Suppressor macrophage treated with lipopolysaccharide for 1 hour (primary cell): ENCODE measurements around the gene BCL2L1.

Experiments used
- DNase-seq, 3 donors: peaks; one replicate each; pipeline ENCODE4 v3.0.0-alpha.2; 2020 to 2022

The BCL2L1 gene

GRCh38 chr20:31691646-31692275, 30.9 kb downstream of the BCL2L1 start:
- peak in 1 of 3 donors; percentile 36 for DNase-seq

- no peak for DNase-seq
Observed at GRCh38 chr20:31690124-31690666, 32.5 kb downstream of the BCL2L1 start.

GRCh38 chr20:31689141-31689540, 33.5 kb downstream of the BCL2L1 start:
- no peak for DNase-seq

- DNase-seq = no peak
Observed at GRCh38 chr20:31687777-31688176, 34.9 kb downstream of the BCL2L1 start.

- no peak for DNase-seq
Observed at GRCh38 chr20:31685853-31686643, 36.6 kb downstream of the BCL2L1 start.

- DNase-seq = no peak
Observed at GRCh38 chr20:31684153-31685015, 38.3 kb downstream of the BCL2L1 start.

- no peak for DNase-seq
Observed at GRCh38 chr20:31682927-31683326, 39.7 kb downstream of the BCL2L1 start.

- DNase-seq = no peak
Observed at GRCh38 chr20:31682352-31682751, 40.3 kb downstream of the BCL2L1 start.

- DNase-seq = no peak
Observed at GRCh38 chr20:31681769-31682168, 40.9 kb downstream of the BCL2L1 start.

GRCh38 chr20:31681128-31681727, 41.4 kb downstream of the BCL2L1 start:
- DNase-seq = no peak

- DNase-seq = no peak
Observed at GRCh38 chr20:31680286-31681127, 42.2 kb downstream of the BCL2L1 start.

GRCh38 chr20:31679357-31680285, 43.0 kb downstream of the BCL2L1 start:
- DNase-seq = no peak

GRCh38 chr20:31678389-31679356, 44.0 kb downstream of the BCL2L1 start:
- DNase-seq = no peak

GRCh38 chr20:31677553-31678260, 45.0 kb downstream of the BCL2L1 start:
- DNase-seq = no peak

GRCh38 chr20:31676609-31676989, 46.1 kb downstream of the BCL2L1 start:
- DNase-seq = no peak

GRCh38 chr20:31675828-31676608, 46.6 kb downstream of the BCL2L1 start:
- peak in 2 of 3 donors; percentile 28 to 31 for DNase-seq

GRCh38 chr20:31674895-31675827, 47.5 kb downstream of the BCL2L1 start:
- peak; percentile 93 to 96 (median 95) for DNase-seq
